ENCODE data around the gene ZNF710. TPM values are rescaled to one million over a fixed set of nuclear protein-coding genes. Genes with fewer than 3 reads are reported as not detected.
A peak's percentile ranks its signal among the peaks of the same experiment; 100 is the strongest.

ZNF710 gene
- total RNA-seq, 1 donor from 2014 or later = 47.9 TPM

- ATAC-seq (no peak), DNase-seq (no peak)
- Histone ChIP-seq H3K27me3 (no peaks in the 10 kb centered on the region), H3K9me3 (no peaks in the 10 kb centered on the region), H3K36me3 (no peaks in the 10 kb centered on the region), H3K4me1 (peaks cover 72% of the 10 kb centered on the region), H3K27ac (peak overlapping the region; percentile 92), H3K4me3 (no peak overlapping the region)
- TF ChIP-seq, protein P1, sequence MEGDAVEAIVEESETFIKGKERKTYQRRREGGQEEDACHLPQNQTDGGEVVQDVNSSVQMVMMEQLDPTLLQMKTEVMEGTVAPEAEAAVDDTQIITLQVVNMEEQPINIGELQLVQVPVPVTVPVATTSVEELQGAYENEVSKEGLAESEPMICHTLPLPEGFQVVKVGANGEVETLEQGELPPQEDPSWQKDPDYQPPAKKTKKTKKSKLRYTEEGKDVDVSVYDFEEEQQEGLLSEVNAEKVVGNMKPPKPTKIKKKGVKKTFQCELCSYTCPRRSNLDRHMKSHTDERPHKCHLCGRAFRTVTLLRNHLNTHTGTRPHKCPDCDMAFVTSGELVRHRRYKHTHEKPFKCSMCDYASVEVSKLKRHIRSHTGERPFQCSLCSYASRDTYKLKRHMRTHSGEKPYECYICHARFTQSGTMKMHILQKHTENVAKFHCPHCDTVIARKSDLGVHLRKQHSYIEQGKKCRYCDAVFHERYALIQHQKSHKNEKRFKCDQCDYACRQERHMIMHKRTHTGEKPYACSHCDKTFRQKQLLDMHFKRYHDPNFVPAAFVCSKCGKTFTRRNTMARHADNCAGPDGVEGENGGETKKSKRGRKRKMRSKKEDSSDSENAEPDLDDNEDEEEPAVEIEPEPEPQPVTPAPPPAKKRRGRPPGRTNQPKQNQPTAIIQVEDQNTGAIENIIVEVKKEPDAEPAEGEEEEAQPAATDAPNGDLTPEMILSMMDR (IDR thresholded peaks at IDR 0.05) = no peak
- intact Hi-C loops (cut with DNase I) = no loop called here
Observed at GRCh38 chr15:90037511-90037860, 36.4 kb downstream of the ZNF710 start.

- peaks cover 72% of the 10 kb centered on the region for H3K4me1 ChIP-seq
Observed at GRCh38 chr15:90037961-90038631, 37.0 kb downstream of the ZNF710 start.

GRCh38 chr15:90038632-90039095, 37.5 kb downstream of the ZNF710 start:
- TF ChIP-seq, protein P1 (IDR thresholded peaks at IDR 0.05) = no peak

More at GRCh38 chr15:90037961-90038631, 37.0 kb downstream of the ZNF710 start:
- intact Hi-C loops (cut with DNase I) = no loop called here
- TF ChIP-seq, protein P1 (IDR thresholded peaks at IDR 0.05) = no peak
- peak overlapping the region; percentile 92 for H3K27ac ChIP-seq
- no peaks in the 10 kb centered on the region for H3K27me3 ChIP-seq
- H3K36me3 ChIP-seq = no peaks in the 10 kb centered on the region
- no peak overlapping the region for H3K4me3 ChIP-seq
- peak; percentile 40 for DNase-seq
- no peak for ATAC-seq
- no peaks in the 10 kb centered on the region for H3K9me3 ChIP-seq

GRCh38 chr15:90039996-90040395, 38.9 kb downstream of the ZNF710 start:
- peak overlapping the region; percentile 17 for H3K27ac ChIP-seq

More at GRCh38 chr15:90038632-90039095, 37.5 kb downstream of the ZNF710 start:
- Histone ChIP-seq H3K4me3 (no peak overlapping the region), H3K9me3 (no peaks in the 10 kb centered on the region), H3K36me3 (no peaks in the 10 kb centered on the region), H3K27ac (no peak overlapping the region), H3K4me1 (peaks cover 67% of the 10 kb centered on the region), H3K27me3 (no peaks in the 10 kb centered on the region)
- ATAC-seq (no peak), DNase-seq (peak; percentile 28)
- intact Hi-C loops (cut with DNase I) = no loop called here

DNA sequence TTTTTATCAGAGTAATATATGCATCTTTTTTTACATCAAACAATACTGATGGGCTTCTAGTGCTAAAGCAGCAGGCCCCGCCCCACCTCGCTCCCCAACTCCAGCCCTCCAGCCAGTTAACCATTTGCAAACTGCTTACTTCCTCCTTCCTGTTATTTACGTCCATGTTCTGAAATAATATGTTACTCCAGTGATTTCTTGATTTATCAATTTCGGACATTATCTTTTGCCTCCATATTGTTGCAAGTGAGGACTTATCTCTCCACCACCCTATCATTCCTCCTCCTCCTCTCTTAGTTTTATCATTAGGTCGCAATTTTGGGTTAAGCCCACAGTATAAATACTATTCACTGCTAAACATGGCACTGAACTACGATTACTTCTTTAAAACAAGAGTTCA, 39.5 kb downstream of the ZNF710 start:
- intact Hi-C loops (cut with DNase I) = no loop called here
- TF ChIP-seq, protein P1 (IDR thresholded peaks at IDR 0.05) = no peak
- Histone ChIP-seq H3K4me1 (peaks cover 50% of the 10 kb centered on the region), H3K36me3 (no peaks in the 10 kb centered on the region), H3K27ac (peak overlapping the region; percentile 17), H3K4me3 (no peak overlapping the region), H3K9me3 (no peaks in the 10 kb centered on the region), H3K27me3 (no peaks in the 10 kb centered on the region)
- DNase-seq = no peak
- no peak for ATAC-seq

More at GRCh38 chr15:90039996-90040395, 38.9 kb downstream of the ZNF710 start:
- DNase-seq (no peak), ATAC-seq (no peak)
- H3K4me1 ChIP-seq = peaks cover 56% of the 10 kb centered on the region
- TF ChIP-seq, protein P1 (IDR thresholded peaks at IDR 0.05) = no peak
- H3K27me3 ChIP-seq = no peaks in the 10 kb centered on the region
- no peaks in the 10 kb centered on the region for H3K36me3 ChIP-seq
- no peak overlapping the region for H3K4me3 ChIP-seq
- intact Hi-C loops (cut with DNase I) = no loop called here
- no peaks in the 10 kb centered on the region for H3K9me3 ChIP-seq
